Hepatocyte (in vitro differentiated cells): ENCODE results near the gene IGLL5. TPM values are rescaled to one million over a fixed set of nuclear protein-coding genes. Genes with fewer than 3 reads are reported as not detected.

Experiments used
- DNase-seq: peaks from one replicate; pipeline ENCODE4 v3.0.0-alpha.2; 2016; ENCODE audit warnings: low spot score
- H2AFZ ChIP-seq: fragments of 200-600 bp; sonication (generic); 2 replicates; pipeline ENCODE4 v1.6.0; 2016; ENCODE audit warnings: antibody characterized with exemption, mild to moderate bottlenecking
- H3K27ac ChIP-seq: fragments of 200-600 bp; sonication (generic); 2 replicates; pipeline ENCODE4 v1.5.1; 2016; ENCODE audit warnings: mild to moderate bottlenecking
- H3K27me3 ChIP-seq: fragments of 200-600 bp; sonication (generic); 2 replicates; pipeline ENCODE4 v1.6.1; 2016
- H3K36me3 ChIP-seq: fragments of 200-600 bp; sonication (generic); replicated peaks from 2 replicates; pipeline ENCODE4 v1.5.1; 2016; ENCODE audit warnings: low read depth; ENCODE audit not compliant: insufficient read depth
- H3K4me1 ChIP-seq: fragments of 200-600 bp; sonication (generic); 2 replicates; pipeline ENCODE4 v1.5.1; 2016; ENCODE audit warnings: mild to moderate bottlenecking, moderate library complexity; ENCODE audit not compliant: insufficient read depth
- H3K4me2 ChIP-seq: fragments of 200-600 bp; sonication (generic); 2 replicates; pipeline ENCODE4 v1.6.0; 2016
- H3K4me3 ChIP-seq: fragments of 200-600 bp; sonication (generic); 2 replicates; pipeline ENCODE4 v1.5.1; 2016; ENCODE audit warnings: mild to moderate bottlenecking
- H3K79me2 ChIP-seq: fragments of 200-600 bp; sonication (generic); 2 replicates; pipeline ENCODE4 v1.6.0; 2017; ENCODE audit warnings: mild to moderate bottlenecking
- H3K9me2 ChIP-seq: fragments of 200-600 bp; sonication (generic); replicated peaks from 2 replicates; pipeline ENCODE4 v1.6.0; 2017; ENCODE audit warnings: mild to moderate bottlenecking; ENCODE audit not compliant: insufficient read depth
- H3K9me3 ChIP-seq: fragments of 200-600 bp; sonication (generic); 2 replicates; pipeline ENCODE4 v1.5.1; 2016; ENCODE audit warnings: low read depth, mild to moderate bottlenecking
- H4K20me1 ChIP-seq: fragments of 200-600 bp; sonication (generic); 2 replicates; pipeline ENCODE4 v1.6.0; 2016; ENCODE audit warnings: mild to moderate bottlenecking; ENCODE audit not compliant: insufficient read depth, poor library complexity, severe bottlenecking
- CTCF ChIP-seq: fragments of 200-600 bp; sonication (generic); IDR thresholded peaks from 2 replicates; pipeline ENCODE4 v1.5.1; 2016; ENCODE audit warnings: antibody characterized with exemption, mild to moderate bottlenecking; ENCODE audit not compliant: poor library complexity
- EZH2 ChIP-seq: fragments of 200-600 bp; sonication (generic); IDR thresholded peaks from 2 replicates; pipeline ENCODE4 v1.6.1; 2016; ENCODE audit warnings: antibody characterized with exemption, mild to moderate bottlenecking, borderline replicate concordance
- EZH2phosphoT487 ChIP-seq: fragments of 200-600 bp; sonication (generic); IDR thresholded peaks from one replicate; pipeline ENCODE4 v1.6.1; 2018; ENCODE audit warnings: antibody characterized with exemption, mild to moderate bottlenecking, low read depth, moderate library complexity; ENCODE audit not compliant: unreplicated experiment, severe bottlenecking
- WGBS: methylation state at CpG from one replicate; pipeline ENCODE4 v1.1.6; 2016; ENCODE audit warnings: low lambda C conversion rate; ENCODE audit errors: missing lambda C conversion rate; 5-methylcytosine and 5-hydroxymethylcytosine counted together
- polyA plus RNA-seq: library from polyadenylated mRNA; unstranded; fragments of >200 nt; fragmentation: Nextera tagmentation; extraction: Ambion mirVana; gene quantifications from 2 replicates; pipeline ENCODE4 v1.2.1, GENCODE V29; 2016
- total RNA-seq: library from RNA; depleted of rRNA; stranded (reverse); fragments of >200 nt; gene quantifications from 2 replicates; pipeline ENCODE4 v1.2.3, GENCODE V29; 2014

Gene IGLL5
- total and polyA plus RNA-seq, 2 experiments from 2014 or later: not detected

- H2AFZ ChIP-seq: no peak overlapping the region
- no peak overlapping the region for H3K4me3 ChIP-seq
- H3K4me2 ChIP-seq: no peak overlapping the region
- no peaks in the 10 kb centered on the region for H4K20me1 ChIP-seq
- H3K9me2 ChIP-seq: no peaks in the 10 kb centered on the region
- H3K79me2 ChIP-seq: no peaks in the 10 kb centered on the region
- H3K4me1 ChIP-seq: no peaks in the 10 kb centered on the region
- no peaks in the 10 kb centered on the region for H3K9me3 ChIP-seq
- 89% methylated on average over 11 of the region's 11 CpGs for WGBS
- no peak for TF ChIP-seq EZH2
- TF ChIP-seq CTCF: no peak
- no peak for TF ChIP-seq EZH2phosphoT487
- no peak overlapping the region for H3K27ac ChIP-seq
- H3K27me3 ChIP-seq: no peaks in the 10 kb centered on the region
- H3K36me3 ChIP-seq: no peaks in the 10 kb centered on the region
- no peak for DNase-seq
Measured at GRCh38 chr22:22914726-22915669, 27.4 kb downstream of the IGLL5 start.

GRCh38 chr22:22915670-22916035, 28.0 kb downstream of the IGLL5 start:
- Histone ChIP-seq H3K27ac (no peak overlapping the region), H3K9me3 (no peaks in the 10 kb centered on the region), H4K20me1 (no peaks in the 10 kb centered on the region), H3K4me2 (no peak overlapping the region), H3K9me2 (no peaks in the 10 kb centered on the region), H3K4me1 (no peaks in the 10 kb centered on the region), H3K27me3 (no peaks in the 10 kb centered on the region), H3K79me2 (no peaks in the 10 kb centered on the region), H3K4me3 (no peak overlapping the region), H2AFZ (no peak overlapping the region), H3K36me3 (no peaks in the 10 kb centered on the region)
- no peak for DNase-seq
- TF ChIP-seq CTCF (no peak), EZH2phosphoT487 (no peak), EZH2 (no peak)
- WGBS: 91% methylated on average over 6 of the region's 6 CpGs

GRCh38 chr22:22916215-22916951, 28.8 kb downstream of the IGLL5 start:
- Histone ChIP-seq H3K9me2 (no peaks in the 10 kb centered on the region), H3K36me3 (no peaks in the 10 kb centered on the region), H3K4me3 (no peak overlapping the region), H3K27ac (no peak overlapping the region), H3K79me2 (no peaks in the 10 kb centered on the region), H2AFZ (no peak overlapping the region), H3K9me3 (no peaks in the 10 kb centered on the region), H3K27me3 (no peaks in the 10 kb centered on the region), H3K4me1 (no peaks in the 10 kb centered on the region), H4K20me1 (no peaks in the 10 kb centered on the region), H3K4me2 (no peak overlapping the region)
- TF ChIP-seq CTCF (no peak), EZH2phosphoT487 (no peak), EZH2 (no peak)
- no peak for DNase-seq
- WGBS: 86% methylated on average over 10 of the region's 10 CpGs
